BJ (cell line): ENCODE results near the gene MCL1. TPM values are rescaled to one million over a fixed set of nuclear protein-coding genes. Genes with fewer than 3 reads are reported as not detected.
A peak's percentile ranks its signal among the peaks of the same experiment; 100 is the strongest.

ENCODE experiments used
- CTCF ChIA-PET: fragments of 350-600 bp; formaldehyde crosslinking; extraction: SDS; loops from one replicate; lab custom pipeline; 2021; ENCODE audit warnings: antibody characterized with exemption, inconsistent platforms; lab: Yijun Ruan, JAX
- POLR2A ChIA-PET: fragments of 300-600 bp; sonication (Branson Sonifier 250); formaldehyde crosslinking; extraction: SDS; loops from one replicate; lab custom pipeline; 2021; ENCODE audit warnings: antibody characterized with exemption; lab: Charles Lee
- DNase-seq: peaks from one replicate; pipeline ENCODE4 v3.0.0-alpha.2; 2011; ENCODE audit warnings: low read depth
- H3K27me3 ChIP-seq: 2 replicates; pipeline ENCODE4 v1.6.0; 2011; ENCODE audit warnings: low read length; ENCODE audit not compliant: control insufficient read depth, insufficient read depth
- H3K36me3 ChIP-seq: 2 replicates; pipeline ENCODE4 v1.5.1; 2011; ENCODE audit warnings: low read length; ENCODE audit not compliant: control insufficient read depth, insufficient read depth
- H3K4me3 ChIP-seq: 2 replicates; pipeline ENCODE4 v1.5.1; 2011; ENCODE audit warnings: low read depth, mild to moderate bottlenecking, control low read depth, low read length
- polyA plus RNA-seq: library from polyadenylated mRNA; depleted of rRNA; stranded (reverse); fragments of >200 nt; gene quantifications from 2 replicates; pipeline ENCODE4 v1.2.3, GENCODE V29; 2011
- TF ChIP-seq, protein P1 (sequence below): IDR thresholded peaks from 2 replicates; pipeline ENCODE4 v1.5.1; 2011; ENCODE audit warnings: low read depth, mild to moderate bottlenecking, control low read depth, inconsistent platforms, low read length, moderate library complexity; ENCODE audit not compliant: insufficient read depth

MCL1 gene
- polyA plus RNA-seq, 1 experiment: 45.4 TPM

GRCh38 chr1:150562446-150563339 lies 16.7 kb downstream of the MCL1 start:
- H3K27me3 ChIP-seq: no peaks in the 10 kb centered on the region
- H3K36me3 ChIP-seq: peaks cover 1% of the 10 kb centered on the region
- ChIA-PET CTCF (interaction anchor here (1.0 to 9.9 kb wide), 10 partner anchors 13 to 256 kb away, joined by 3 to 121 read pairs (median 16); partner anchors contain the start of genes CTSK, ENSA and MCL1), POLR2A (interaction anchor here (0.6 to 3.9 kb wide), 2 partner anchors 17 to 250 kb away, joined by 15 to 22 read pairs; partner anchors contain the start of gene MCL1)
- DNase-seq: no peak
- H3K4me3 ChIP-seq: no peak overlapping the region
- TF ChIP-seq, protein P1, sequence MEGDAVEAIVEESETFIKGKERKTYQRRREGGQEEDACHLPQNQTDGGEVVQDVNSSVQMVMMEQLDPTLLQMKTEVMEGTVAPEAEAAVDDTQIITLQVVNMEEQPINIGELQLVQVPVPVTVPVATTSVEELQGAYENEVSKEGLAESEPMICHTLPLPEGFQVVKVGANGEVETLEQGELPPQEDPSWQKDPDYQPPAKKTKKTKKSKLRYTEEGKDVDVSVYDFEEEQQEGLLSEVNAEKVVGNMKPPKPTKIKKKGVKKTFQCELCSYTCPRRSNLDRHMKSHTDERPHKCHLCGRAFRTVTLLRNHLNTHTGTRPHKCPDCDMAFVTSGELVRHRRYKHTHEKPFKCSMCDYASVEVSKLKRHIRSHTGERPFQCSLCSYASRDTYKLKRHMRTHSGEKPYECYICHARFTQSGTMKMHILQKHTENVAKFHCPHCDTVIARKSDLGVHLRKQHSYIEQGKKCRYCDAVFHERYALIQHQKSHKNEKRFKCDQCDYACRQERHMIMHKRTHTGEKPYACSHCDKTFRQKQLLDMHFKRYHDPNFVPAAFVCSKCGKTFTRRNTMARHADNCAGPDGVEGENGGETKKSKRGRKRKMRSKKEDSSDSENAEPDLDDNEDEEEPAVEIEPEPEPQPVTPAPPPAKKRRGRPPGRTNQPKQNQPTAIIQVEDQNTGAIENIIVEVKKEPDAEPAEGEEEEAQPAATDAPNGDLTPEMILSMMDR: no peak

DNA sequence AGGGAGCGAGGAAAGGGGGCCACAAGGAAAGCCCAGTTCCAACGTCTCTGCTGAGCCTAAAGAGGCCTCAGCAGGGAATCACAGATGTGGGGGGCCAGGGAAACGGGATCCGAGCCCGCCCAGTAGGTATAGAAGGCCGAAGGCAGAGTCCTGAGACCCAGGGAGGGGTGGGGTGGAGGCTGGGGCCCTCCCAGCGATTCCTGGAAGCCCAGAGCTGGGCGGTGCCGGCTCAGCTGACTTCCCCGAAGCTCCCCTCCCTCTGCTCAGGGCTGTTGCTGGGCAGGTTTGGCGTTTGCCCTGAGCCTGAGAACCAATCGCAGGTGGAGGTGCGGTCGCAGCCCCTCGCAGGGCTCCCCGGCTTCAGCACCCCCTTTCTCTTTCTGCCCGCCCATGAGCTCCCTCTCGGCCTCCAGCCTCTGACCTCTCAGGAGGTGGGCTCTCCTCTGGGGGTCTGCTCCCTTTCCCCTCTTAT lies 17.4 kb downstream of the MCL1 start:
- POLR2A ChIA-PET: interaction anchor here (0.6 to 3.9 kb wide), 2 partner anchors 17 to 251 kb away, joined by 15 to 22 read pairs; partner anchors contain the start of gene MCL1
- H3K27me3 ChIP-seq: no peaks in the 10 kb centered on the region
- H3K36me3 ChIP-seq: peaks cover 5% of the 10 kb centered on the region
- H3K4me3 ChIP-seq: peak overlapping the region; percentile 34
- peak; percentile 69 for DNase-seq
- TF ChIP-seq, protein P1: no peak
- CTCF ChIA-PET: interaction anchor here (1.0 to 9.9 kb wide), 13 partner anchors 12 to 360 kb away, joined by 3 to 121 read pairs (median 15); partner anchors contain the start of genes CTSK, ENSA and MCL1

DNA sequence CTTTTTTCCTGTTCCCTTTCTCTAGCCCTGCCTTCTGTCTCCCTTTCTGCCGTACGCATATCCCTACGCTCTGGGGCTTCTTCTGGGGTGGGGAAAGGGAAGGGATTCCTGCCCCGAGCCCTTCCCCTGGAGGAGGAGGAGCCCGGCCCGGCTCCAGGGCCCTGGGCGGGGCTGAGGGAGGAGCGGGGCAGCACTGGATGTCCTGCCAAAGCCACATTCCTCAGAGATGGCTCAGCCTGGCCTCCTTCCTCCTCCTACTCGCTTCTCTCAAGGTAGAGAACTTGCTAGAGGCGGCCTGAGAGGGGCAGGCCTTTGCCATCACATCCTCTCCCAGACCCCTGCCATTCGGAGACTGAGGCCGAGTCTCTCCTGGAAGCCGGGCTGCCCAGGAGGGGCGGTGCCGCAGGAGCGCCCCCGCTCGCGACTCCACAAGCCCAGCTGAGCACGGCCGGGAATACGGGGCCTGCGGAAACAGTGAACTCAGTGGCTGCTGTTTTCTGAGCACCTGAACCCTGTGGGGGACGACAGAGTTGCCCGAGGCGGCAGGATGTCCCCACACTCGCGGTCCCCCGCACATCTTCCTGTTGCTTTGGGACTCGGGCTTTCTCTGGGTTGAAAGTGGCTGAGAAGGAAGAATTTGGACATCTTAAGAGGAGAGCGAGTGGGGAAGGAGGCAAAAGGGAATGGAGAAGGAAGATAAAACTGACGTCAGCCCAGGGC lies 18.0 kb downstream of the MCL1 start:
- peak; percentile 90 for DNase-seq
- peak overlapping the region; percentile 47 for H3K4me3 ChIP-seq

DNA sequence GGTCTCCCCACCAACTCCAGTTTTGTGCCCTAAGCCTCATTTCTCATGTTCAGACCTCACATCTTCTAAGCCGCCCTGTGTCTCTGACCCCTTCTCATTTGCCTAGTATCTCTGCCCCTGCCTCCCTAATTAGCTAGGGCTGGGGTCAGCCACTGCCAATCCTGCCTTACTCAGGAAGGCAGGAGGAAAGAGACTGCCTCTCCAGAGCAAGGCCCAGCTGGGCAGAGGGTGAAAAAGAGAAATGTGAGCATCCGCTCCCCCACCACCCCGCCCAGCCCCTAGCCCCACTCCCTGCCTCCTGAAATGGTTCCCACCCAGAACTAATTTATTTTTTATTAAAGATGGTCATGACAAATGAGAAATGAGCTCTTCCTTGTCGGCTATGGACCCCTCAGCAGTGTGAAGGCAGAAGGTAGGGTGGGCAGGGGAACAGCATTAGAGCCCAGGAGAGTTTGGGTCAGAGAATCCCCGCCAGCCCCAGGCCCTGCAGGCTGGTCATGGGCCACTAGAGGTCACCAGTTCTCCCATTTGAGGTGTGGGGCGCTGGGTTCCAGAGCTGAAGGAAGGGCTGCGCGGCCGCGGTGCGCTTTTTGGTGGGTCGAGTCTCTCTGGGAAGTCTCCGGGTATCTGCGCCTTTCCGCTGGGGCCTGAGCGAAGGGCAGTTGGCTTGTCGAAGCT lies 18.7 kb downstream of the MCL1 start:
- H3K4me3 ChIP-seq: peak overlapping the region; percentile 47
- TF ChIP-seq, protein P1: peak; percentile 90
- ChIA-PET POLR2A (interaction anchor here (0.5 to 1.2 kb wide), 2 partner anchors 19 to 500 kb away, joined by 4 to 5 read pairs; partner anchors contain the start of gene MCL1), CTCF (interaction anchor here (0.6 to 9.9 kb wide), 42 partner anchors 9 to 435 kb away, joined by 3 to 121 read pairs (median 5); partner anchors contain the start of genes ADAMTSL4, CTSK, ECM1 and ENSA)
- no peak for DNase-seq
- H3K27me3 ChIP-seq: no peaks in the 10 kb centered on the region
- peaks cover 6% of the 10 kb centered on the region for H3K36me3 ChIP-seq

More for the DNA sequence above, 18.0 kb downstream of the MCL1 start:
- TF ChIP-seq, protein P1: 0 out of 2 replicates have a peak, but pooled peaks have one; percentile 18
- POLR2A ChIA-PET: interaction anchor here (1.2 to 3.9 kb wide), 2 partner anchors 18 kb away, joined by 5 to 22 read pairs; partner anchors contain the start of gene MCL1
- H3K36me3 ChIP-seq: peaks cover 5% of the 10 kb centered on the region
- CTCF ChIA-PET: interaction anchor here (0.6 to 9.9 kb wide), 36 partner anchors 9 to 417 kb away, joined by 3 to 121 read pairs (median 4); partner anchors contain the start of genes ADAMTSL4, CTSK, ENSA and MCL1
- no peaks in the 10 kb centered on the region for H3K27me3 ChIP-seq
